Posterior vena cava (tissue), 2 donors: Measurements from ENCODE around the gene NCKAP5. TPM values are rescaled to one million over a fixed set of nuclear protein-coding genes. Genes with fewer than 3 reads are reported as not detected.

Experiments used
- DNase-seq: peaks from one replicate; pipeline ENCODE4 v3.0.0-alpha.2; 2020; ENCODE audit warnings: low spot score
- intact Hi-C, 2 donors: fragments of 100-400 bp; cut with DNase I; formaldehyde crosslinking; loops; one replicate each; pipeline versions ENCODE4 v1.14.1 to v1.14.2; 2022 to 2023
- total RNA-seq, 2 donors: library from RNA; stranded (reverse); fragmentation: NEBNext Ultra II Directional; extraction: Animal tissue kit (Norgen Biotek cat#: 25700); gene quantifications; one replicate each; pipeline ENCODE4 v1.2.1, GENCODE V29; 2021
- donor health status: DM: yes; HTN: yes; CAD: no.
- donor health status: DM: yes; HTN: yes; CAD: no.

NCKAP5 gene
- total RNA-seq, 2 donors from 2014 or later, result 2.0 to 2.1 TPM

- no peak for DNase-seq
- intact Hi-C loops, result no loop called here
These were observed 123.8 kb downstream of the NCKAP5 start for GRCh38 chr2:133444465-133444864.

- intact Hi-C loops, result no loop called here
- no peak for DNase-seq
These were observed 125.9 kb downstream of the NCKAP5 start for GRCh38 chr2:133442393-133442792.

- intact Hi-C loops, result no loop called here
- DNase-seq, result no peak
These were observed 128.7 kb downstream of the NCKAP5 start for GRCh38 chr2:133439565-133439920.

DNA sequence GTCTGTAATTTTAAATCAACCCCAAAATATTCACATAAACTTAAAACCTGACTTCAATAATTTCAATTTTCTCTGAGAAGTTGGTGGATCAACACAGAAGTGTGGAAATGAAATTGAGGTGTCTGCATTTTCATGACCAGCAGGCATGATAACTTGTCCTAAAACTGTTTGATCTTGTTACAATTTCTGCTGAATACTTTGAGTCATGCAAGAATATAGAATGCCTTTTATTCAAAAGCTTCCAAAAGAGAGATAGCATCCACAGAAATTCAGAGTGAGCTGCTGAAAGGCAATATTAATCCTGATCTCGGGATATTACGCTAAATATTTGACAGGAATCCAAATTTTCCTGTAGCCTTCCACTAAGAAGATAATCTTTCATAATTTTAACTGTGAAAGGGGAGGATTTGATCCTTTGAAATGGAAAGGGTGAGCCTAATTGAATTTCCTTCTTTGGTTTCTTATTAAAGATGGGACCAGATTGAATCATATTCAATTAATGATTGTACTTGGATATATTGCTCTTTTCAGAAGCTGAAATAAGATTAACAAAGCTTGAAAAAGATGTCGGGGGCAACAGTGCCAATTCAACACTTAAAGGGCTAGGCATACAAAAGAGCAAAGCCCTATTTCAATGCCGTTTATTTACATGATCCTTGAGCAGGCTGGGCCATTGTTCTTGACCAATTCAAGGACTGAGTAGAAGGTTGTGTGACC lies 129.3 kb downstream of the NCKAP5 start:
- intact Hi-C loops, result no loop called here
- DNase-seq, result no peak

DNA sequence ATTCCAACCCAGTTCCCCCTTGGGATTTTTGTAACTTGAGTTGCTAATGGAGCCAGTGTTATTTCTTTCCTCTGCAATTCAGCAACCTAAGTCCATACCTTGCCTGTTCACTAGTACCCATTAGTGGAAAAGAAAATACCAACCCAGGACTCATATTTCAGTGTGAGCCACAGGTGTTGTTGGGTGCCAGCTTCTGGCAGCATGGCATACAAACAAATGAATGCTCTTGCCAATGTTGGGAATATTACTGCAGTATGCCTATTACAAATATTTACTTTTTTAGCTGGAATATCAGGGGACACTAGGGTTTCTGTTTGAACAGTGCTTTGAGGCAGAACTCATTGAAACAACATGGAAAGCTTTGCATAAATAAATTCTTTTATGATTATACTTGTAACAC lies 130.2 kb downstream of the NCKAP5 start:
- intact Hi-C loops, result no loop called here
- no peak for DNase-seq

DNA sequence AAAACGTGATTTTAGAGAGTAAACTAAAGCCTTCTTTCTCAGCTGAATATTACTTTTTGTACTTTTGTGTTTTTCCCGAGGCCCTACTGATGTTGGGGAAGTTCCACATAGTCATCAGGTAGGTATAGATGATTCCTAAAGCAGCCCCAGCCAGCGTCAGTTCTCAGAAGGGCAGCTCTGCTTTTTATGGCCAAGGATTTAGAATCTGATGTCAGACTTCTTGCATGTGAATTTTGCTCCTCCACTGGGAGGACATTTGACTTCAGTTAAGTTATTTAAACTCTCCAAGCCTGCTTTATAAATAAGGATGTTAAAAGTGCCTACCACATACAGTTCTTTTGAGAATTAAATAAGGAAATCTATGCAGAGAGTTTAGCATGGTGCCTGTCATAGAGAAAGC lies 130.8 kb downstream of the NCKAP5 start:
- intact Hi-C loops, result no loop called here
- no peak for DNase-seq

DNA sequence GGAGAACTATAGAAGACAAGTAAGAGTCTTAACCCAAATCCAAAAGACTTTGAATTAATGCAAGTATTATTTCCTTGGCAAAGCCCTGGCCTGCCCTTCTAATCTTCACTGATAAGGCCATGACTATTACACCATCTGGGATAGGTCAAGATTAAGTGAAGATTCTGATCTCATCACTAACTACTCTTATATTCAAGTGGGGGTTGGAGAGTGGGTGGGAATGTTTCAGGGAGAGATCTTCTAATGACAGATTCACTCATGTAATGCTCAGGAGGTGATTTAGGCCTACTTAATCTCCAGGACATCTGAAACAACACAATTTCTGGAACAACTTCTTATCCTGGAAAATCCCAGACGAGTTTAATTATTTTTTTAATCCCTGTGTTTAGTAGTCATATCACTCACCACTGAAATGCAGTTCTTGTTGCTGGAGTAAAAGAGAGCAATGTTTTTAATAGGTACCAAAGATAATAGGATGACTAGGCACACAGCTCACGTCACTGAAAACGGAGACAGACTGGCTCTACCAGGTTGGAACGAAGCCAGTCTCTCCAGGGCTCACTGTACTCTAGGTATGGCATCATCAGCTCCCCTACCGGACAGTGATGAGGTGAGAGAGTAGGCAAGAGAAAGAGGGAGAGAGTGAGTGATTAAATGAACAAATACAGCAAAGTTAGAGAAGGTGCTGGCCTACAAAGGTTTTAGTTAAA lies 133.1 kb downstream of the NCKAP5 start:
- intact Hi-C loops, result loop anchor here in 1 of 2 donors (5.0 kb wide), 1 partner anchor 1063 kb away; no protein-coding TSS in a partner anchor
- no peak for DNase-seq

DNA sequence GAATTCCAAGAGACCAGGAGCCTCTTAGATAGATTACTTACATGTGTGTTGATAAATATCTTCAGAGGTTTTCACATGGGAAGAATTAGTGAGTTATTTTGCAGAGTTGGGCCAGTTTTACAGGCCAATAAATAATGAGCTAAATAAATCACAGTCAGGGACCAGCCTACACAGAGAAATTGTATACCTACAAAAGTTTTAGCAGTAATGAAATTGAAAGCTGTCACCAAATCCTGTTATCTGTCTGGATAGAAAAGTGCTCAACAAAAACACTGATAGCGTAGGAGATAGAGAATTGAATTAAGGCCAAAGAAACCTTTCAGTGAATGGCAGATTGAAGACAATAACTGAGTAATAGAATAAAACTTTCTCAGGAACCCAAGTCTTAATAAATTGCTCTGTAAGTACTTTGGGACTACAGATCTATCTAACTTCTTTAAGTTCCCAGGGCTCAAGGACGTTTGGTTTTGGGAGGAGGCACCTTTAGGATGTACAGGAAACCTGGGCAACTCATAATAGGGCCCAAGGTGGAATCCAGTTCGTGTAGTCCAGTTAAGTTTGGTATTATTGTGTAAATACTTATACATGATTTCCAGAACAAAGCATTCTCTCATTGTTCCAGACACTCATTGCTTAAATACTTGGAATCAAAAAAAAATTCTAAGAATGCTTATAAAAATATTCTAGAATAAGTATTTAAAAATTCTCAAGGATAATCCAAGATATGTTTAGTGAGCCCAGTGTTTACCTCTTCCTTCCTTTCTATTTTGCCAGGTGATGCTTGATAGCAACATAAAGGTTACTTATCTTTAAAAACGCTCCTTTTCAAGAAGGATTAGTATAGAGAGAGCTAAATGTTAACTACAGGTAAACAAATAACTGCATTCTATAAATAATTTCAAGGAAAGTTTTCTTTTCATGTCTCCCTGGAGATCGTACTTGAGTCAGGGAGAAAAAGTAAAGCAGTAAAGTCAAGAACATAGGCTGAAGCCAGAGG lies 134.5 kb downstream of the NCKAP5 start:
- no peak for DNase-seq
- intact Hi-C loops, result loop anchor here in 1 of 2 donors (5.0 kb wide), 1 partner anchor 1061 kb away; no protein-coding TSS in a partner anchor

GRCh38 chr2:133432778-133433177 lies 135.5 kb downstream of the NCKAP5 start:
- intact Hi-C loops, result loop anchor here in 1 of 2 donors (5.0 kb wide), 1 partner anchor 1060 kb away; no protein-coding TSS in a partner anchor

GRCh38 chr2:133431289-133431688 lies 137.0 kb downstream of the NCKAP5 start:
- no peak for DNase-seq
- intact Hi-C loops, result loop anchor here in 1 of 2 donors (5.0 kb wide), 1 partner anchor 1059 kb away; no protein-coding TSS in a partner anchor

More at GRCh38 chr2:133432778-133433177, 135.5 kb downstream of the NCKAP5 start:
- DNase-seq, result no peak

DNA sequence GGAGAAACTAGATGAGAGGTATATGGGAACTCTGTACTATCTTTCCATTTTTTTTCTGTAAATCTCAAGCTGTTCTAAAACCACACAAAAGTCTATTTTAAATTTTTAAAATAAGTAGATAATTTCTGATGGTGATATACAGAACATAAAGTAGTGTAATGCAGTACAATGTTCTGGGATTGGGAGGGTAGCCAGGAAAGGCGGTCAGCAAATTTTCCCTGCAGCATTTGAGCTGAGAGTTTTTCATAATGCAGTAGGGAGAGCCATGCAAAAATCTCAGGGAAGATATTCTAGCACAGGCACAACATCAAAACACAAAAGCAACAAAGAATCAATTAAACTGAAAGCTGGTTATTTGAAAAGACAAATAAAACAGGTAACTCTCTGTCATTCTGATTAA lies 141.5 kb downstream of the NCKAP5 start:
- intact Hi-C loops, result no loop called here
- DNase-seq, result no peak

DNA sequence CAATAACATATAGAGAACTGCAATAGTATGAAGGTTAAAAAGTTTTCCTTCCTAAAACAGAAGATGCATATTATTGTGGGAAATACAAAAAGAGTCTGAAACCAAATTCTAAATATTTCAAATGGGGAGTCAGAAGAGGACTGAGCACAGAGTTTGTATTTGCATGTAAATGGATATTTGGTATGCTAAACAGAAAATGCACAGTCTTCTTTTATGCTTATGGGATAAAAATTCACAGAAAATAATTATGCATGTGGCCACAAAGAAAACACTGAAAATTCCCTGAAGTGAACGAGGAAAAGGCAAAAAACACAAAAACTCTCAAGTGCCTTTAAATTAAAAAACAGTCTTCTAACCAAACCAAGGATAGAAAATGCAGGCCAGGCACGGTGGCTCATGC lies 142.7 kb downstream of the NCKAP5 start:
- no peak for DNase-seq
- intact Hi-C loops, result no loop called here

DNA sequence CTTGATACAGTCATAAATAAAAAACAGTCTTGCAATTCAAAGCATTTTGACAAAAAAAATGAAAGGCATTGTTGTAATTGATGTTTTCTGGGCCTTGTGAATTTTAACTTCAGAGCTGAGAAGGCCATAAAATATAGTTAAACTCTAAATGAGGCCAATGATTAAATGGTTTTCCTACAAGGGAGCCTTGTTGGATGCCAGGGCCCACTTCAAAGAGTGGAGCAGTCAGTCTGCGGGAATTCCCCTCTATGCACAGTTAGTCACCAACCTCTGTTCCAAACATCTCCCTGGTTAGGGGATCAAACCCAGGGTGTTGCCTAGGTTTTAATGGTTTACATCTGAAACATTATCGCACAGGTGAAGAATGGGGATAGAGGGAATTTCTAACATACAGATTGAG lies 143.4 kb downstream of the NCKAP5 start:
- no peak for DNase-seq
- intact Hi-C loops, result no loop called here

GRCh38 chr2:133422931-133423351 lies 145.3 kb downstream of the NCKAP5 start:
- intact Hi-C loops, result no loop called here
- DNase-seq, result no peak

GRCh38 chr2:133421516-133422324 lies 146.5 kb downstream of the NCKAP5 start:
- intact Hi-C loops, result no loop called here

GRCh38 chr2:133420788-133421187 lies 147.5 kb downstream of the NCKAP5 start:
- no peak for DNase-seq
- intact Hi-C loops, result no loop called here

More at GRCh38 chr2:133421516-133422324, 146.5 kb downstream of the NCKAP5 start:
- DNase-seq, result no peak

- intact Hi-C loops, result no loop called here
- DNase-seq, result no peak
These were observed 149.6 kb downstream of the NCKAP5 start for GRCh38 chr2:133418671-133419070.

GRCh38 chr2:133418021-133418420 lies 150.2 kb downstream of the NCKAP5 start:
- intact Hi-C loops, result no loop called here
- no peak for DNase-seq

GRCh38 chr2:133417415-133417814 lies 150.8 kb downstream of the NCKAP5 start:
- intact Hi-C loops, result no loop called here
- no peak for DNase-seq
